DND-41 (cell line): Measurements from ENCODE around the gene EPHA8.

Experiments used
- ATAC-seq: fragments of 200-7000 bp; cut with Tn5 transposase; 3 replicates; pipeline ENCODE4 v1.9.1; 2021; ENCODE audit warnings: low read depth; ENCODE audit not compliant: insufficient read depth
- DNase-seq: peaks from one replicate; pipeline ENCODE4 v3.0.0-alpha.2; 2020
- H2AFZ ChIP-seq: 2 replicates; pipeline ENCODE4 v1.6.0; 2012; ENCODE audit warnings: low read depth, low read length
- H3K27ac ChIP-seq: 2 replicates; pipeline ENCODE4 v1.5.1; 2012; ENCODE audit warnings: low read length, inconsistent platforms
- H3K27me3 ChIP-seq: fragments of 200-600 bp; sonication (generic); 2 replicates; pipeline ENCODE4 v1.6.0; 2012; ENCODE audit warnings: low read length, mild to moderate bottlenecking, inconsistent platforms; ENCODE audit not compliant: insufficient read depth, poor library complexity
- H3K36me3 ChIP-seq: 2 replicates; pipeline ENCODE4 v1.5.1; 2012; ENCODE audit warnings: low read length, inconsistent platforms; ENCODE audit not compliant: insufficient read depth
- H3K4me1 ChIP-seq: 2 replicates; pipeline ENCODE4 v1.5.1; 2012; ENCODE audit warnings: mild to moderate bottlenecking, low read length; ENCODE audit not compliant: insufficient read depth
- H3K4me2 ChIP-seq: 2 replicates; pipeline ENCODE4 v1.6.0; 2012; ENCODE audit warnings: mild to moderate bottlenecking, moderate library complexity, low read length, inconsistent platforms; ENCODE audit not compliant: insufficient read depth
- H3K4me3 ChIP-seq, 2 experiments: fragments of 200-600 bp in 1 of 2; shearing (Covaris generic) in 1 of 2; 2 replicates each; pipeline ENCODE4 v1.5.1; 2012 to 2016; ENCODE audit warnings: inconsistent platforms in 2 of 2, low read length in 2 of 2, mild to moderate bottlenecking in 2 of 2, low read depth in 1 of 2, moderate library complexity in 1 of 2
- H3K79me2 ChIP-seq: 2 replicates; pipeline ENCODE4 v1.6.0; 2012; ENCODE audit warnings: low read length, inconsistent platforms; ENCODE audit not compliant: insufficient read depth
- H3K9ac ChIP-seq: 2 replicates; pipeline ENCODE4 v1.6.0; 2012; ENCODE audit warnings: low read depth, mild to moderate bottlenecking, inconsistent platforms, low read length, moderate library complexity
- H3K9me3 ChIP-seq: 2 replicates; pipeline ENCODE4 v1.5.1; 2012; ENCODE audit warnings: low read length, moderate library complexity, mild to moderate bottlenecking, inconsistent platforms; ENCODE audit not compliant: insufficient read depth, severe bottlenecking
- H4K20me1 ChIP-seq: 2 replicates; pipeline ENCODE4 v1.6.0; 2012; ENCODE audit warnings: low read length; ENCODE audit not compliant: insufficient read depth
- EZH2 ChIP-seq: IDR thresholded peaks from 3 replicates; pipeline ENCODE4 v1.6.1; 2012; ENCODE audit warnings: borderline replicate concordance, low read depth, mild to moderate bottlenecking, moderate library complexity, low read length, inconsistent platforms; ENCODE audit not compliant: severe bottlenecking
- TF ChIP-seq, protein P1 (sequence below): IDR thresholded peaks from 2 replicates; pipeline ENCODE4 v1.5.1; 2012; ENCODE audit warnings: borderline replicate concordance, low read length, moderate library complexity, mild to moderate bottlenecking; ENCODE audit not compliant: poor library complexity, severe bottlenecking; ENCODE audit errors: extremely low read depth

Gene EPHA8

DNA sequence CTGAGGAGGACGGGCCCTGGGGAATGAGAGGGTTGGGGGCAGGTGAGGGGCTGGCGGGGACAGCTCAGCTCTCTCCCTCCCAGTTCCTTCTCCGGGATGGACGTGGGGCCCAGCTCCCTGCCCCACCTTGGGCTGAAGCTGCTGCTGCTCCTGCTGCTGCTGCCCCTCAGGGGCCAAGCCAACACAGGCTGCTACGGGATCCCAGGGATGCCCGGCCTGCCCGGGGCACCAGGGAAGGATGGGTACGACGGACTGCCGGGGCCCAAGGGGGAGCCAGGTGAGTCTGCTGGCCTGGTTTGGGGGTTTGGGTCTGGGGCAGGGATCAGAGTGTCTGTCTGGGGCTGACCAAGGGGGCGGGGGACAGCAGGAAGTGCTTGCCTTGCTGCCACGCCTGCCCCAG lies 80.6 kb downstream of the EPHA8 start:
- no peak overlapping the region for H3K27ac ChIP-seq
- ATAC-seq = no peak
- no peaks in the 10 kb centered on the region for H3K79me2 ChIP-seq
- H3K9ac ChIP-seq = no peak overlapping the region
- no peak overlapping the region for H3K4me3 ChIP-seq
- no peaks in the 10 kb centered on the region for H3K36me3 ChIP-seq
- no peak overlapping the region for H3K4me2 ChIP-seq
- H3K27me3 ChIP-seq = no peaks in the 10 kb centered on the region
- no peak overlapping the region for H2AFZ ChIP-seq
- peaks cover 13% of the 10 kb centered on the region for H4K20me1 ChIP-seq
- no peaks in the 10 kb centered on the region for H3K9me3 ChIP-seq
- DNase-seq = no peak
- H3K4me1 ChIP-seq = peaks cover 4% of the 10 kb centered on the region
- TF ChIP-seq, protein P1, sequence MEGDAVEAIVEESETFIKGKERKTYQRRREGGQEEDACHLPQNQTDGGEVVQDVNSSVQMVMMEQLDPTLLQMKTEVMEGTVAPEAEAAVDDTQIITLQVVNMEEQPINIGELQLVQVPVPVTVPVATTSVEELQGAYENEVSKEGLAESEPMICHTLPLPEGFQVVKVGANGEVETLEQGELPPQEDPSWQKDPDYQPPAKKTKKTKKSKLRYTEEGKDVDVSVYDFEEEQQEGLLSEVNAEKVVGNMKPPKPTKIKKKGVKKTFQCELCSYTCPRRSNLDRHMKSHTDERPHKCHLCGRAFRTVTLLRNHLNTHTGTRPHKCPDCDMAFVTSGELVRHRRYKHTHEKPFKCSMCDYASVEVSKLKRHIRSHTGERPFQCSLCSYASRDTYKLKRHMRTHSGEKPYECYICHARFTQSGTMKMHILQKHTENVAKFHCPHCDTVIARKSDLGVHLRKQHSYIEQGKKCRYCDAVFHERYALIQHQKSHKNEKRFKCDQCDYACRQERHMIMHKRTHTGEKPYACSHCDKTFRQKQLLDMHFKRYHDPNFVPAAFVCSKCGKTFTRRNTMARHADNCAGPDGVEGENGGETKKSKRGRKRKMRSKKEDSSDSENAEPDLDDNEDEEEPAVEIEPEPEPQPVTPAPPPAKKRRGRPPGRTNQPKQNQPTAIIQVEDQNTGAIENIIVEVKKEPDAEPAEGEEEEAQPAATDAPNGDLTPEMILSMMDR = no peak
- TF ChIP-seq EZH2 = no peak

DNA sequence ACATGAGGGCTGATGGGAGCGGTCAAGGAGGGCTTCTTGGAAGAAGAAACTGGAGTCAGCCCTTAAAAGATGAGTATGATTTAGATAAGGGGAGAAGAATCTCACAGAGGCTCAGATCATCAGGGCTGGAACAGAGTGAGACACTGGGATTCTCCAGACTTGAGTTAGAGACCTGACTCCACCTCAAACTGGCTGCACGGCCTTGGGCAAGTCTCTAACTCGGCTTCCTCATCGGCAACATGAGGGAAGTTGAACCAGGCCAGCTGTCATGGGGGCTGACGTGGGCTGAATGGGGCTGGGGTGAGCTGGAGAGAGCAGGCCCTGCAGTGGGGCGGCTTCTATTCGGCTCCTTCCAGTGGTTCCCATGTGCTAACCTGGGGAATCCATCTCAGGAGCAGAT lies 82.6 kb downstream of the EPHA8 start:
- TF ChIP-seq, protein P1 = no peak
- TF ChIP-seq EZH2 = no peak
- no peak overlapping the region for H2AFZ ChIP-seq
- no peaks in the 10 kb centered on the region for H3K27me3 ChIP-seq
- no peak overlapping the region for H3K9ac ChIP-seq
- H3K4me1 ChIP-seq = peaks cover 4% of the 10 kb centered on the region
- no peak overlapping the region for H3K4me2 ChIP-seq
- peaks cover 13% of the 10 kb centered on the region for H4K20me1 ChIP-seq
- no peaks in the 10 kb centered on the region for H3K9me3 ChIP-seq
- H3K27ac ChIP-seq = no peak overlapping the region
- no peaks in the 10 kb centered on the region for H3K36me3 ChIP-seq
- ATAC-seq (no peak), DNase-seq (no peak)
- no peaks in the 10 kb centered on the region for H3K79me2 ChIP-seq
- H3K4me3 ChIP-seq = no peak overlapping the region

DNA sequence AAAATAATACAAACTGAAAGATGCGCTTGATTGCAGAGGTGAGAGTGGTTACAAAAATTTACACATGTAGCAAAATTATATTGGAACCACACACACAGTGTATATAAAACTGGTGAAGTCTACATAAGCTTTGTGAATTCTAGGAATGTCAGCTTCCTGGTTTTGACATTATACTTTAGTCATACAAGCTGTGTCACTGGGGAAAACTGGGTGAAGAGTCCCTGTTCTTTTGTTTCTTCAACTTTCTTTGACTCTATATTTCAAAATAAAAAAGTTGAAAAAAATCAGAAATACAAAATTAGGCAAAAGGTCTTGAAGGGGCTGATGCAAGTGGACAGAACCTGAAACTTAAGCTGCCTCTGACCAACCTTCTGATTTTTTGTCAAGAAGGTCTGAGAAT lies 83.1 kb downstream of the EPHA8 start:
- Histone ChIP-seq H3K27me3 (no peaks in the 10 kb centered on the region), H3K9ac (no peak overlapping the region)
- ATAC-seq = no peak

More for the DNA sequence above, 83.1 kb downstream of the EPHA8 start:
- H3K27ac ChIP-seq = no peak overlapping the region
- H3K79me2 ChIP-seq = no peaks in the 10 kb centered on the region
- peaks cover 9% of the 10 kb centered on the region for H4K20me1 ChIP-seq
- no peak for DNase-seq
- no peak for TF ChIP-seq EZH2
- TF ChIP-seq, protein P1 = no peak
- no peak overlapping the region for H3K4me3 ChIP-seq
- no peak overlapping the region for H2AFZ ChIP-seq
- H3K36me3 ChIP-seq = no peaks in the 10 kb centered on the region
- no peak overlapping the region for H3K4me2 ChIP-seq
- no peaks in the 10 kb centered on the region for H3K9me3 ChIP-seq
- peaks cover 4% of the 10 kb centered on the region for H3K4me1 ChIP-seq
